Activated CD8-positive, alpha-beta memory T cell treated with anti-CD3 and anti-CD28 coated beads, Interleukin-2, amount 50 U/mL, for 1 hour (primary cell): ENCODE results near the gene DIAPH2.

ENCODE experiments used
- DNase-seq: peaks from one replicate; pipeline ENCODE4 v3.0.0-alpha.2; 2020; ENCODE audit errors: extremely low read depth

Gene DIAPH2

GRCh38 chrX:97308171-97308570 lies 623.5 kb downstream of the DIAPH2 start:
- no peak for DNase-seq

- DNase-seq, result no peak
These were observed 625.0 kb downstream of the DIAPH2 start for GRCh38 chrX:97309487-97310116.

- DNase-seq, result no peak
These were observed 625.7 kb downstream of the DIAPH2 start for GRCh38 chrX:97310373-97310772.

GRCh38 chrX:97311066-97311778 lies 626.6 kb downstream of the DIAPH2 start:
- DNase-seq, result no peak

DNA sequence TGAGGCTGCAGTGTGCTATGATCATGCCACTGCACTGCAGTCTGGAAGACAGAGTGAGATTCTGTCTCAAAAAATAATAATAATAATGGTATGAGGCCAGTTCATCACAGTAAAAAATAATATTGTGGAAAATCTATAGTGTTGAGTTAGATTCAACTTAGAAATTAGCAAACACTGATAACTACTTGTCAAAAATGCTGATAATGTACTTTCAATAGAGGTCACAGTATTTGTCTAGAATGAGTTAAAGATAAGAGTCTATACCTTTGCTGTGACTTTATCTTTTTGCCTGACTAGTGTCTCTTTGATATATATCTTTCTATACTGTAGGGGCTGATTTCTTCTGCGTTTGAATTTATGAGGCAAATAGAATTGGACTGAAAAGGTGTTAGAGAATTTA lies 629.7 kb downstream of the DIAPH2 start:
- DNase-seq, result no peak

DNA sequence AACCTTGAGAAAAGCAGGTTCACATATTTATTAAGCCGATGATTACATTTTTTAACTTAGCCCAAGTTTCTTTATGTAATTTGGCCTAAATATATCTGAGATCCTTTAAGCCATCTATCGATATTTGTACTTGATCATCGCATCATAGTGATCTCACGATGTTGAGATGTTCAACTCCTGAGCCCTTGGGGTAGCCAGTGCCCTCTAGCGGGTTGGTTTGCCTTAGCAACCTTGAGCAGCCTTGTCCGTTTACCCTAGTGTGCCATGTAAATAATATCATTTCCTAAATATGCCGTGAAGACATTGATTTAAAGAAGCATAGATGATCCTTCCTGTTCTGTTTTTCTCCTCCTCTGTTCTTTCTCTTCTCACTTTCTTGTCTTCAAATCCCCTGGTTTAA lies 631.3 kb downstream of the DIAPH2 start:
- no peak for DNase-seq

GRCh38 chrX:97320305-97320704 lies 635.7 kb downstream of the DIAPH2 start:
- no peak for DNase-seq

- DNase-seq, result no peak
These were observed 637.8 kb downstream of the DIAPH2 start for GRCh38 chrX:97322401-97322800.

DNA sequence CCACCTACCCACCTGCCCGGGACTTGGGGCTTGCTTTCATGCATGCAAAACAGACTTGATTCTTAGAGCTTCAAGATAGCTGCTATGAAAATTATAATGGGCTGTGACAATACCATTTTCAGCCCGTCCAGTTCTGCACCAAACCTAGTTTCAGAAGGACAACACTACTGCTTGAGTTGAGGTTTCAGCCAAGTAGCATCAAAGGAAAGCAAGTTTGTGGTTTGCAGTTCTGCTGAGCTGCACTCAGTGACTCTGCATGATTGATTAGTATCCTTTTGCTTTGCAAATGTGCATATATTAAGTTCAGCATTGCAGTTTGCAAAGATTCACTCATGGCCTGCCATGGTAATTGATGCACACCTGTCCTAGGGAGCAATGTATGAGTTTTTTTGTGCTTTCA lies 641.8 kb downstream of the DIAPH2 start:
- DNase-seq, result no peak

DNA sequence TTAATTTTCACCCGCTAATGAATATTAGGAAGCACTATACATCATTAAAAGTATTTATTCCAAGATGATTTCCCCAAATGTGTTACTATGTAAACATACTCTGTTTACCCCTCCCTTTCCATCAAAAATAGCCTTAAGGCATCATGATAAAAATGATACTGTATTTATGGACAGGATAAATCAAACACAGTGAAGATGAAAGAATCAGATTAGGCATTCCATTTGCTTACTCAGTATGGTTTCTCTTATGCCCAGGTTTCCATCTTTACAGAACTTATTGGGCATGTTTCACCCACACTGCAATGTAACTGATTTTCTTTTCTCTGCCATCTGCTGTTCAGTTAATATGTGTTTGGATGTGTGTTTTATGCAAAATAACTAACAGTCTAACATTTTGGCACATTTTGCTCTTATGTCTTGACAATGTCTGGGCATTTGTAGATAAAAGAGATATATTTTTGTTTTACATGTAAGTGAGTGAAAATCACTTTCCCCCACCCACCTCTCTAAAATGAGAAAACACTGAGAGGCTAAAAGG lies 644.3 kb downstream of the DIAPH2 start:
- no peak for DNase-seq

DNA sequence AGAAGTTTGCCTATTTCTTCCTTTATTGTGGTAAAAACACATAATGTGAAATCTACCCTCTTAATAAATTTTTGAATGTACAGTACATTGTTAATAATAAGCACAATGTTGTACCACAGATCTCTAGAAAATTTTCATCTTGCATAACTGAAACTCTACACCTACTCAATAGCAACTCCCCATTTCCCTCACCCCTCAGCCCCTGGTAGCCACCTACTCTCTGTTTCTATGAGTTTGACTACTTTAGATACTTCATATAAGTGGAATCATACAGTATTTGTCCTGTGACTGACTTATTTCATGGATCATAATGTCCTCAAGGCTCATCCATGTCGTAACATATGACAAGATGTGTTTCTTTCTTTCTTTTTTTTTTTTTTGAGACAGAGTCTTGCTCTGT lies 645.5 kb downstream of the DIAPH2 start:
- no peak for DNase-seq

GRCh38 chrX:97332963-97333362 lies 648.3 kb downstream of the DIAPH2 start:
- DNase-seq, result no peak

- no peak for DNase-seq
These were observed 650.2 kb downstream of the DIAPH2 start for GRCh38 chrX:97334850-97335249.

DNA sequence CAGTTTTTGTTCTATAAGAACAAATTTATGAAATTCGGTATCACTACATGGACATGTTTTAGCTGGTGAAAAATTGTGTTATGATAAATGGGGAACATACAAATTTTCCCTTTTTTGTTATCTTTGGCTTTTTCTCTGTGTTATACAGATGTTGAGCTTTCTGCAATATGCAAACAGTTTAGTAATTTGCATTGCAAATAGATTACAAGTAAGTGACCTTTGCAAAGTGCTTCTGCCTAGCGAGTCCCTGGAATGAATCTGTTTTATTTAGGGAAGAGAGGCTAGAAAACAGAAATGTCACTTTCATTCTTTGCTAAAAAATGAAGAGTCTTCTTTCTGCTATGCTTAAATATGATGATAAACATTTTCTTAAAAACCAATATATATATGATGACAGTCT lies 660.1 kb downstream of the DIAPH2 start:
- DNase-seq, result no peak

DNA sequence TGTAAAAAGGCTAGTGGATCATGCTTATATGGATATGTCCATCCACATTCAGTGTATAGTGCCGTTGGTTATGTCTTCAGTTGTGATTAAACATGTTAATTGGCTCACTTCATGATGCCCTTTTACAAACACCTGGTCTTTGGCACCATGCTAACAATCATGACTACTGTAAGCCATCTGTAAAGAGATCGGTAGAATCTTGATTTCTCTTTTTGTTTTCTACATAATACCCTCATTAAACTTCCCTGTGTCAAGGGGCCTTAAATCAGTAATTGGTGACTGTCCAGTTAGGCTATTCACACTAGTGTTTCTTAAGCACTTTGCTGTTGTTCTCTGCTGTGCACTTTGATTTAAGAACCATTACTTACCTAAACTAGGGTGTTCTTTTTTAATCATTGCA lies 674.3 kb downstream of the DIAPH2 start:
- DNase-seq, result no peak

GRCh38 chrX:97363843-97364242 lies 679.2 kb downstream of the DIAPH2 start:
- DNase-seq, result no peak

GRCh38 chrX:97366237-97366636 lies 681.6 kb downstream of the DIAPH2 start:
- no peak for DNase-seq

DNA sequence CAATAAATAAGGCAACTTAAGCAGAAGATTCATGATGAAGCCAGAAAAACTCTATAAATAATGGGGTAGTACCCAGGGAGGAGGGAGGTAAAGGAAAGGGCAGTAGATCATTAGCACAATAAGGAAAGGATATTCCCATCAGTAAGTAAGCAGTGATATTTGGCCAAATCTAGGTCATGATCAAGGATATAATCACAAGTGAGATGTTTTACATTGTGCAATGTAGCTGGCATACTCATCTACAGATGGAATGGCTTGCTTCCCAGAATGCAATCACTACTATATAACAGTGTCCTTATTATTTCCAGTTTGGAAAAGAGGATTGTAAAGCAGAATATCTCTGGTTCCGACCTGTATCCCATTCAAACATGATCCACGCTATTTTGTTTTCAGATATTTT lies 682.5 kb downstream of the DIAPH2 start:
- no peak for DNase-seq

DNA sequence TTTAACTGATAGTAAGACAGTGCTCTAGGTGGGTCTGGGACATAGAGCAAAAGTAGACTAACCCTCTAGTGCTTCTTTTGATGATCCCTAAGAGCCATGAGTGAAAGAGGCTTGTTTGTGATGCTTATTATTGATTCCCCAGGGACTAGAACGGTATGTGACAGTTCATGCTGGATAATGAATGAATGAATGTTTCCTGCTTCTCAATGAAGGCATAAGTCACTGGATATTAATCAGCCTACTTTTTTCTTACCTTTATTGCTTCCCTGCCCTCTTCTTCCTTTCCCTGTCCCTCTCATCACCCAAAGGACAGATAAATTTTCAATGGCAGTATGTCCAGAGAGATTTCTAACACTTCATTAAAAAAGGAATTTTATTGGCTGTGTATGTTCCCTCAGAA lies 685.3 kb downstream of the DIAPH2 start:
- DNase-seq, result no peak

DNA sequence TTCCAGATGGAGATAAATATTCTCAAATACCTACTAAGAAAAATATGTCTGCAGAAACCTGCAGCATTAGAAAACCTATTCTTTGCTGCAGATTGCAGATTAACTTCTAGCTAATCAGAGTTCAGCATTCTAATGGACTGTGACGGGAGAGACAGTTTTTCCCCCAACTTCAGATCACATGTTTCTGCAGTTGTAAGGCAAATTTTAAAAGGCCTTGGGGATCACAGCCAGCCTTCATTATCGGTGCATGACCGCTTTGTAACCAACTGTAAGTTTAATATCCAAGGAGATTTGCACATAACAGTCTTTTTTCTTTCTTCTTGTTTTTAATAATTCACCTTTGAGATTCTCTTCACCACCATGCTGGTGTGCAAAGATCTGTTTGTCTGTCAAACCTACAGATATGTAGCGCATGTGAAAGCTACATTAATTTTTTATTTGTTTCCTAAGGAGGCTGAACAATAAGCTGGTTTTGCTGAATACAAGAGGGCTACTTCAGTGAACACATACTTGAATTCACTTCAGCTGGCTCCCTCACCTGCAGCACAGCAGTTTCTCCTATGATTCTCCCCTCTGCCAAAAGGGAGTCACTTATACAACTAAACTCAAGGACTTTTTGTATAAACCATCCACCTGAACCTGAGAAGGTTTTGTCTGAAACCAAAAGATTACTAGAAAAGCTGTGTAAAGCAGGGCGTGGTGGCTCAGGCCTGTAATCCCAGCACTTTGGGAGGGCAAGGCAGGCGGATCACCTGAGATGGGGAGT lies 687.5 kb downstream of the DIAPH2 start:
- DNase-seq, result no peak

DNA sequence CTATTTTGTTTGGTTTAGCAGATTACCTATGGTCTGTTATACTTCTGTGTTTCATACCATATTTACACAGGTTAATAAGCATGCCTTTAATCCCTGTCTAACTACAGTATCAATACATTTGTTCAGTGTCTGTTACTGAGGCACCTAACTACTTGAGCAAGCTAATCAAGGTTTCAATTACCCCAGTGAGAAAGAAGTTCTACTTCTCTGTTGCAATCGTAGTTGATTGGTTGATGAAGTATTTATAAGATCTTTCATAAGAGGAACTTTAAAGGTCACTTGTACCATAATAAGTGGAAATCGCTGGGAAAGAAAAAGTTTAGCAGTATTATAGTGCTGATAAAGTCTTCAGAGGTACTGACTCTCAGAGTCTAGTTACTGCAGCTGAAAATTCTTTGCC lies 689.6 kb downstream of the DIAPH2 start:
- DNase-seq, result no peak

- DNase-seq, result no peak
These were observed 695.6 kb downstream of the DIAPH2 start for GRCh38 chrX:97380200-97380599.

GRCh38 chrX:97384685-97385084 lies 700.0 kb downstream of the DIAPH2 start:
- no peak for DNase-seq
